ENCODE results near the gene EXOSC6.

DNA sequence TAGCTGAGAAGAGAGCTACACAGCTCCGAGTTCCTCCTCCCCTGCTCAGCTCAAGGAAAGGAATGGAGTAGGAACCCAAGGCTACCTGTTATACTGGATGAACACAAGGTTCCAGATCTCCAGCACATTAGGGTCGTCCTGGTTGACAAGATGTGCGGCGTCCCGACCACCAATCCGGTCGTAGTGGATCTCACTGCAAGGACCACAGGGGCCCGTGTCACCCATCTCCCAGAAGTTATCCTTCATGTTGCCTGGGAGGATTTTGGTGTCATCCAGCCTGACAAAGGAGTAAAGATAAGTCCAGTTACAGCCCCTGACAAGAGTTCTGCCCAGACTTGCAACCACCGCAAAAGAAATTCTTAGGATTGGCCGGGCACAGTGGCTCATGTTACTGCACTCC lies 20.0 kb upstream of the EXOSC6 start:
- TF ChIP-seq, protein P1, sequence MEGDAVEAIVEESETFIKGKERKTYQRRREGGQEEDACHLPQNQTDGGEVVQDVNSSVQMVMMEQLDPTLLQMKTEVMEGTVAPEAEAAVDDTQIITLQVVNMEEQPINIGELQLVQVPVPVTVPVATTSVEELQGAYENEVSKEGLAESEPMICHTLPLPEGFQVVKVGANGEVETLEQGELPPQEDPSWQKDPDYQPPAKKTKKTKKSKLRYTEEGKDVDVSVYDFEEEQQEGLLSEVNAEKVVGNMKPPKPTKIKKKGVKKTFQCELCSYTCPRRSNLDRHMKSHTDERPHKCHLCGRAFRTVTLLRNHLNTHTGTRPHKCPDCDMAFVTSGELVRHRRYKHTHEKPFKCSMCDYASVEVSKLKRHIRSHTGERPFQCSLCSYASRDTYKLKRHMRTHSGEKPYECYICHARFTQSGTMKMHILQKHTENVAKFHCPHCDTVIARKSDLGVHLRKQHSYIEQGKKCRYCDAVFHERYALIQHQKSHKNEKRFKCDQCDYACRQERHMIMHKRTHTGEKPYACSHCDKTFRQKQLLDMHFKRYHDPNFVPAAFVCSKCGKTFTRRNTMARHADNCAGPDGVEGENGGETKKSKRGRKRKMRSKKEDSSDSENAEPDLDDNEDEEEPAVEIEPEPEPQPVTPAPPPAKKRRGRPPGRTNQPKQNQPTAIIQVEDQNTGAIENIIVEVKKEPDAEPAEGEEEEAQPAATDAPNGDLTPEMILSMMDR (IDR thresholded peaks at IDR 0.05; ENCODE audit: borderline replicate concordance, extremely low read depth, low read length, poor library complexity, severe bottlenecking): no peak
- no peak for TF ChIP-seq EZH2 (IDR thresholded peaks at IDR 0.05; ENCODE audit: borderline replicate concordance, low read depth, low read length, severe bottlenecking)

All from DND-41 (cell line).